Karpas-422 (cell line): ENCODE data around the gene HK2. TPM values are rescaled to one million over a fixed set of nuclear protein-coding genes. Genes with fewer than 3 reads are reported as not detected.
A peak's percentile ranks its signal among the peaks of the same experiment; 100 is the strongest.

ENCODE experiments used
- DNase-seq: peaks from one replicate; pipeline ENCODE4 v3.0.0-alpha.2; 2015
- H2AFZ ChIP-seq: fragments of 200-600 bp; sonication (generic); 2 replicates; pipeline ENCODE4 v1.6.1; 2014; ENCODE audit warnings: antibody characterized with exemption, low read length, mixed read lengths
- H3K27ac ChIP-seq: fragments of 200-600 bp; sonication (generic); 2 replicates; pipeline ENCODE4 v1.5.1; 2014; ENCODE audit warnings: mild to moderate bottlenecking, low read length, moderate library complexity
- H3K27me3 ChIP-seq: fragments of 200-600 bp; sonication (generic); 2 replicates; pipeline ENCODE4 v1.6.1; 2014; ENCODE audit warnings: low read length, mixed read lengths
- H3K36me3 ChIP-seq: fragments of 200-600 bp; sonication (generic); 2 replicates; pipeline ENCODE4 v1.6.1; 2014; ENCODE audit warnings: low read length, mixed read lengths; ENCODE audit not compliant: insufficient read depth
- H3K4me1 ChIP-seq: fragments of 200-600 bp; sonication (generic); 2 replicates; pipeline ENCODE4 v1.6.1; 2014; ENCODE audit warnings: mild to moderate bottlenecking, low read length, mixed read lengths
- H3K4me2 ChIP-seq: fragments of 200-600 bp; sonication (generic); 2 replicates; pipeline ENCODE4 v1.6.1; 2014; ENCODE audit warnings: low read length, low read depth, mild to moderate bottlenecking; ENCODE audit not compliant: poor library complexity, severe bottlenecking
- H3K4me3 ChIP-seq: fragments of 200-600 bp; sonication (generic); 2 replicates; pipeline ENCODE4 v1.5.1; 2014; ENCODE audit warnings: mild to moderate bottlenecking, antibody characterized with exemption, low read length, mixed read lengths
- H3K79me2 ChIP-seq: fragments of 200-600 bp; sonication (generic); 2 replicates; pipeline ENCODE4 v1.6.1; 2014; ENCODE audit warnings: mild to moderate bottlenecking, low read length, mixed read lengths
- H3K9ac ChIP-seq: fragments of 200-600 bp; sonication (generic); 2 replicates; pipeline ENCODE4 v1.6.0; 2014; ENCODE audit warnings: low read length
- H3K9me2 ChIP-seq: fragments of 200-600 bp; sonication (generic), shearing (Covaris generic); replicated peaks from 2 replicates; pipeline ENCODE4 v1.6.0; 2014; ENCODE audit warnings: mild to moderate bottlenecking, low read length, moderate library complexity; ENCODE audit not compliant: insufficient read depth
- H3K9me3 ChIP-seq: fragments of 300-700, 200-600 bp; sonication (generic); 2 replicates; pipeline ENCODE4 v1.6.1; 2014; ENCODE audit warnings: low read length, mixed read lengths
- H4K20me1 ChIP-seq: fragments of 200-600 bp; sonication (generic); 2 replicates; pipeline ENCODE4 v1.6.1; 2014; ENCODE audit warnings: mild to moderate bottlenecking, antibody characterized with exemption, low read length, low read depth; ENCODE audit not compliant: insufficient read depth
- total RNA-seq: library from RNA; depleted of rRNA; stranded (reverse); fragments of >200 nt; shearing (Covaris generic); gene quantifications from 2 replicates; pipeline ENCODE4 v1.2.3, GENCODE V29; 2014; ENCODE audit warnings: low replicate concordance

Gene HK2
- total RNA-seq, 1 experiment from 2014 or later = 80.7 TPM

- Histone ChIP-seq H3K4me3 (no peak overlapping the region), H3K4me1 (no peaks in the 10 kb centered on the region), H3K9me3 (no peaks in the 10 kb centered on the region), H3K9ac (no peak overlapping the region), H2AFZ (no peak overlapping the region), H3K27ac (no peak overlapping the region), H3K27me3 (no peaks in the 10 kb centered on the region), H3K9me2 (no peaks in the 10 kb centered on the region), H3K36me3 (no peaks in the 10 kb centered on the region), H3K79me2 (no peaks in the 10 kb centered on the region), H3K4me2 (no peak overlapping the region), H4K20me1 (no peaks in the 10 kb centered on the region)
- no peak for DNase-seq
Observed at GRCh38 chr2:74910245-74910644, 76.3 kb downstream of the HK2 start.

GRCh38 chr2:74911061-74911460, 77.1 kb downstream of the HK2 start:
- H3K36me3 ChIP-seq = no peaks in the 10 kb centered on the region

GRCh38 chr2:74915743-74916142, 81.8 kb downstream of the HK2 start:
- Histone ChIP-seq H3K9me2 (no peaks in the 10 kb centered on the region), H4K20me1 (no peaks in the 10 kb centered on the region)
- DNase-seq = no peak

More at GRCh38 chr2:74911061-74911460, 77.1 kb downstream of the HK2 start:
- Histone ChIP-seq H3K4me1 (no peaks in the 10 kb centered on the region), H3K27me3 (no peaks in the 10 kb centered on the region), H3K4me3 (no peak overlapping the region), H2AFZ (no peak overlapping the region), H4K20me1 (no peaks in the 10 kb centered on the region), H3K9me2 (no peaks in the 10 kb centered on the region), H3K27ac (no peak overlapping the region), H3K79me2 (no peaks in the 10 kb centered on the region), H3K9me3 (no peaks in the 10 kb centered on the region), H3K4me2 (no peak overlapping the region), H3K9ac (no peak overlapping the region)
- DNase-seq = no peak

GRCh38 chr2:74916394-74916793, 82.5 kb downstream of the HK2 start:
- no peak for DNase-seq
- Histone ChIP-seq H2AFZ (no peak overlapping the region), H3K79me2 (no peaks in the 10 kb centered on the region), H3K4me3 (no peak overlapping the region), H3K4me1 (no peaks in the 10 kb centered on the region), H3K27me3 (no peaks in the 10 kb centered on the region), H3K27ac (no peak overlapping the region), H3K4me2 (no peak overlapping the region), H3K9me3 (no peaks in the 10 kb centered on the region), H3K36me3 (no peaks in the 10 kb centered on the region), H3K9ac (no peak overlapping the region), H4K20me1 (no peaks in the 10 kb centered on the region), H3K9me2 (no peaks in the 10 kb centered on the region)

More at GRCh38 chr2:74915743-74916142, 81.8 kb downstream of the HK2 start:
- no peak overlapping the region for H2AFZ ChIP-seq
- H3K27me3 ChIP-seq = no peaks in the 10 kb centered on the region
- H3K9me3 ChIP-seq = no peaks in the 10 kb centered on the region
- no peak overlapping the region for H3K4me3 ChIP-seq
- H3K9ac ChIP-seq = no peak overlapping the region
- no peaks in the 10 kb centered on the region for H3K36me3 ChIP-seq
- no peaks in the 10 kb centered on the region for H3K4me1 ChIP-seq
- H3K27ac ChIP-seq = no peak overlapping the region
- no peaks in the 10 kb centered on the region for H3K79me2 ChIP-seq
- no peak overlapping the region for H3K4me2 ChIP-seq

GRCh38 chr2:74917702-74918619, 84.0 kb downstream of the HK2 start:
- no peaks in the 10 kb centered on the region for H3K9me2 ChIP-seq
- H4K20me1 ChIP-seq = no peaks in the 10 kb centered on the region
- H3K79me2 ChIP-seq = no peaks in the 10 kb centered on the region
- H3K4me3 ChIP-seq = no peak overlapping the region
- no peak overlapping the region for H3K27ac ChIP-seq
- H2AFZ ChIP-seq = no peak overlapping the region
- H3K4me1 ChIP-seq = no peaks in the 10 kb centered on the region
- H3K9ac ChIP-seq = no peak overlapping the region
- no peaks in the 10 kb centered on the region for H3K9me3 ChIP-seq
- DNase-seq = no peak
- no peaks in the 10 kb centered on the region for H3K27me3 ChIP-seq
- H3K36me3 ChIP-seq = no peaks in the 10 kb centered on the region
- no peak overlapping the region for H3K4me2 ChIP-seq

- peak; percentile 85 for DNase-seq
- Histone ChIP-seq H3K4me1 (no peaks in the 10 kb centered on the region), H3K27ac (no peak overlapping the region), H3K4me3 (no peak overlapping the region), H3K79me2 (no peaks in the 10 kb centered on the region), H3K36me3 (no peaks in the 10 kb centered on the region), H3K9me2 (no peaks in the 10 kb centered on the region), H2AFZ (no peak overlapping the region), H4K20me1 (no peaks in the 10 kb centered on the region), H3K4me2 (no peak overlapping the region), H3K9ac (no peak overlapping the region), H3K27me3 (no peaks in the 10 kb centered on the region), H3K9me3 (no peaks in the 10 kb centered on the region)
Observed at GRCh38 chr2:74919827-74920226, 85.9 kb downstream of the HK2 start.

- no peaks in the 10 kb centered on the region for H4K20me1 ChIP-seq
- no peaks in the 10 kb centered on the region for H3K9me2 ChIP-seq
- no peaks in the 10 kb centered on the region for H3K4me1 ChIP-seq
- no peaks in the 10 kb centered on the region for H3K27me3 ChIP-seq
- no peaks in the 10 kb centered on the region for H3K9me3 ChIP-seq
- H3K79me2 ChIP-seq = no peaks in the 10 kb centered on the region
- H3K4me2 ChIP-seq = no peak overlapping the region
- no peak overlapping the region for H3K9ac ChIP-seq
- no peak for DNase-seq
- no peak overlapping the region for H2AFZ ChIP-seq
- no peak overlapping the region for H3K4me3 ChIP-seq
- H3K27ac ChIP-seq = no peak overlapping the region
- no peaks in the 10 kb centered on the region for H3K36me3 ChIP-seq
Observed at GRCh38 chr2:74921236-74921736, 87.4 kb downstream of the HK2 start.

- Histone ChIP-seq H3K9ac (no peak overlapping the region), H3K36me3 (no peaks in the 10 kb centered on the region), H3K27ac (no peak overlapping the region), H3K9me2 (no peaks in the 10 kb centered on the region), H2AFZ (no peak overlapping the region), H4K20me1 (no peaks in the 10 kb centered on the region), H3K79me2 (no peaks in the 10 kb centered on the region), H3K9me3 (no peaks in the 10 kb centered on the region), H3K27me3 (no peaks in the 10 kb centered on the region), H3K4me1 (no peaks in the 10 kb centered on the region), H3K4me3 (no peak overlapping the region), H3K4me2 (no peak overlapping the region)
- DNase-seq = no peak
Observed at GRCh38 chr2:74922592-74923227, 88.8 kb downstream of the HK2 start.
